GM19395 (cell line): ENCODE data around the gene SBNO2.

Source experiments
- ATAC-seq: cut with Tn5 transposase; IDR thresholded peaks from one replicate; pipeline ENCODE4 v1.9.1; 2021; ENCODE audit warnings: mild to moderate bottlenecking, moderate library complexity; ENCODE audit not compliant: unreplicated experiment

SBNO2 gene

DNA sequence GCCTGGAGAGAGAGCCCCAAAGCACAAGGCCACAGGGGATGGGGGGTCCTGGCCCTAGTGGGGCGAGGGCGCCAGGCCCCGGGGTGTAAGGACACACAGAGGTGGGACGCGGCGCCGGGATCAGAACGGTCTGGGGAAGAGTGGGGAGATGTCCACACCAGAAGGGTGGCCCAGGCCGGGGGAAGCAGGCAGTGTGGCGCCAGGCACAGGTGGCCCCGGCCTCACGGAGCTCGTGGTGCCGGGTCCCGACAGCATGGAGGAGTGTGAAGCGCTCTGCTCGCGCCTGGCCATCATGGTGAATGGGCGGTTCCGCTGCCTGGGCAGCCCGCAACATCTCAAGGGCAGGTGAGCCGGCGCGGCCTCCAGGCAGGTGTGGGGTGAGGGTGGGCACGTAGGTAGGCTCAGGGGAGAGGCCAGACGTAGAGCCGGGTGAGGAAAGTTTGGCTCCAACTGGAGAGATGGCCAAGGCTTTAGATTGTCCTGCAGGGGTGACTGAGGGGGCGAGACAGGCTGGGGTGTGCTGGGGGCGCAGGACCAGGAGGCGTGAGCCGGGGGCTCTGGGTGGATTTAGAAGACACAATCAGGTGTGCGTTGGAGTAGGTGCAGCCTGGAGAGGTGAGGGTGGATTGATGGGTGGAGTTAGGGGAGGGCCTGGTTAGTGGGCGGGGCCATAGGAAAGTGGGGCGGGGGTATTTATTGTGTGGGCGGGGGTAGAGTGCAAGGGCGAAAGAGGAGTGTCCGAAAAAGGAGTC is 110.0 kb downstream of the SBNO2 start:
- ATAC-seq: no peak

DNA sequence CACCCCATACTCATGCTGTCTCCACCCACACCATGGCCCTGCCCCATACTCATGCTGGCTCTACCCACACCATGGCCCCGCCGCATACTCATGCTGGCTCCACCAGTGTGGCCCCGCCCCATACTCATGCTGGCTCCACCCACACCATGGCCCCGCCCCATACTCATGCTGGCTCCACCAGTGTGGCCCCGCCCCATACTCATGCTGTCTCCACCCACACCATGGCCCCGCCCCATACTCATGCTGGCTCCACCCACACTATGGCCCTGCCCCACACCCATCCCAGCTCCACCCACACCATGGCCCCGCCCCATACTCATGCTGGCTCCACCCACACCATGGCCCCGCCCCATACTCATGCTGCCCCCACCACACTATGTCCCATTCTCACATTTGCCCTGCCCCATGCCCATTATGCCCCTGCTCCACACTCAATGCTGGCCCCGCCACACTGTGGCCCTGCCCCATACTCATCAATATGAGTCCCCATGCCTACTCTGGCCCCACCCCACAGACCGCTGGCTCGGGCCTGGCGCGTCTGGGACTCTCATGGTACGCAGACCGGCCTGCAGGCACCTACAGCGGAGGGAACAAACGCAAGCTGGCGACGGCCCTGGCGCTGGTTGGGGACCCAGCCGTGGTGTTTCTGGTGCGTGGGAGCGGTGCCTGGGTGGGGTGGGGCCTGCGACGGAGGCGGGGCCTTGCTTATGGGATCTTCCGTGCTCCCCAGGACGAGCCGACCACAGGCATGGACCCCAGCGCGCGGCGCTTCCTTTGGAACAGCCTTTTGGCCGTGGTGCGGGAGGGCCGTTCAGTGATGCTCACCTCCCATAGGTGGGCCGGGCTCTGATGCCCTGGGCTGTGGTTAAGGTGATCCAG is 110.8 kb downstream of the SBNO2 start:
- ATAC-seq: no peak

DNA sequence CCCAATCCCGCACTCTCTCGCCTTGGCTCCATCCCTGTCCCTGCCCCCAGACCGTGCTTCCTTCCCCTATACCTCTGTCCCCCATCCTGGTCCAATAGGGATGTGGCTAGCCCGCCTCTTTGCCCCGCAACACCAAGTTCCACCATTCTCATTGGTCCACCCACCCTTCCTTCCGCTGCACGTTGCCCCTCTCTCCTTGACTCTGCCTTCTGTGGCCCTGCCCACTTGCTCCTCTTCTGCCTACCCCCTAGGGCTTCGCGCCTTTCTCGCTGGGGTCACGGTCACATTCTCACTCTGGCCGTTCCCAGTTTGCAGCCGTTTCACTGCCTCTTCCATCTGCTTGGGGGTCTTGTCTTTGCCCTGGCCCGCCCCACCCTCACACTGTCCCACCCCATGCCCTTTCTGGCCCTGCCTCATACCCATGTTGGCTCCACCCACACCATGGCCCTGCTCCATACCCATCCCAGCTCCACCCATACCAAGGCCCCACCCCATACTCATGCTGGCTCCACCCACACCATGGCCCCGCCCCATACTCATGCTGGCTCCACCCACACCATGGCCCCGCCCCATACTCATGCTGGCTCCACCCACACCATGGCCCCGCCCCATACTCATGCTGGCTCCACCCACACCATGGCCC is 111.6 kb downstream of the SBNO2 start:
- no peak for ATAC-seq

DNA sequence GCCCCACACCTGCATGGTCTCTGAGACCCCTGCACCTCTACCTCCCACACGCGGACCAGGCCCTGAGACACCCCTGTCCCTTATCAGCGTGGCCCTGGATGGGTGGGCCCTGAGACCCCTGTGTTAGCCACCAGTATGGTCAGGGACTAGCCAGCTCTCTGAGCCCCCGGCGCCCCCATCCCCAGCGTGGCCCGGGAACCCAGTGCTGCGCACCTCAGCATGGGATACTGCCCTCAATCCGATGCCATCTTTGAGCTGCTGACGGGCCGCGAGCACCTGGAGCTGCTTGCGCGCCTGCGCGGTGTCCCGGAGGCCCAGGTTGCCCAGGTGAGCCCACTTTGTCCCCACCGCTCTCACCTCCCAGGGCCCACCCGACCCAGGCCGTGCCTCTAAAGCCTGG is 112.1 kb downstream of the SBNO2 start:
- no peak for ATAC-seq

DNA sequence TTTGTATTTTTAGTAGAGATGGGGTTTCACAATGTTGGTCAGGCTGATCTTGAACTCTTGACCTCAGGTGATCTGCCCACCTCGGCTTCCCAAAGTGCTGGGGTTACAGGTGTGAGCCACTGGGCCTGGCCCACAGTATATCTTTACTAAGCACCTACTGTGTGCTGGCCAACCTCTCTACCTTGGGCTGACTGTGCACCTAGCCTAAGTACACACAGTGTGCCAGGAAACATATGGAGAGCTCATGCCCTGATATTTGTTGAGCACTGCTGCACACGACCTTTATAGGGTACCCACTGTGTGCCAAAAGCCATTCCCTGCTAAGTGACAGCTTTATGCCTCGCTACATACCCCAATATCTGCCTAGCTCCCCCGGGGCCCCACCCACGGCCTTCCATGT is 113.4 kb downstream of the SBNO2 start:
- no peak for ATAC-seq

DNA sequence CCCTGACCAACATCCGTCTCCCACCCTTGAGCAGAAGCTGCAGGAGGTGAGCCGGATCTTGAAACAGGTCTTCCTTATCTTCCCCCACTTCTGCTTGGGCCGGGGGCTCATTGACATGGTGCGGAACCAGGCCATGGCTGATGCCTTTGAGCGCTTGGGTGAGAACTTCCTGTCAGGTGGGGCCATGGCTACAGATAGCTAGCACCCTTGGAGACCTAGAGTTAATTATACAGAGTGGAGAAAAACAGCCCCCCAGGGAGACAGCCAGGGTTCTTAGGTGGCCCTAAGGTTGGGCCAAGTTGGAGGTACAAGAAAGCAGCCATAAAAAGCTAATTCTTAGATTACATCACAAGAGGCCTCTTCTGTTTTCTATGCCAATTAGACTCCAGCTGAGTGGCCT is 116.0 kb downstream of the SBNO2 start:
- no peak for ATAC-seq
